Sigmoid colon (tissue), 3 donors: ENCODE results near the gene MYCN.

Source experiments
- POLR2A ChIP-seq, 2 donors: fragments of 450-650 bp; IDR thresholded peaks; one replicate each; pipeline ENCODE4 v1.6.1; 2016; ENCODE audit warnings: antibody characterized with exemption in 2 of 2, mild to moderate bottlenecking in 2 of 2, moderate library complexity in 2 of 2
- TF ChIP-seq, protein P1 (sequence below), 4 experiments: fragments of 450-650 bp in 3 of 4; fragments of 200-600 bp in 1 of 4; IDR thresholded peaks; one replicate each; pipeline ENCODE4 v1.5.1; 2016 to 2019; ENCODE audit warnings: antibody characterized with exemption in 4 of 4, mild to moderate bottlenecking in 3 of 4, moderate library complexity in 2 of 4

DNA sequence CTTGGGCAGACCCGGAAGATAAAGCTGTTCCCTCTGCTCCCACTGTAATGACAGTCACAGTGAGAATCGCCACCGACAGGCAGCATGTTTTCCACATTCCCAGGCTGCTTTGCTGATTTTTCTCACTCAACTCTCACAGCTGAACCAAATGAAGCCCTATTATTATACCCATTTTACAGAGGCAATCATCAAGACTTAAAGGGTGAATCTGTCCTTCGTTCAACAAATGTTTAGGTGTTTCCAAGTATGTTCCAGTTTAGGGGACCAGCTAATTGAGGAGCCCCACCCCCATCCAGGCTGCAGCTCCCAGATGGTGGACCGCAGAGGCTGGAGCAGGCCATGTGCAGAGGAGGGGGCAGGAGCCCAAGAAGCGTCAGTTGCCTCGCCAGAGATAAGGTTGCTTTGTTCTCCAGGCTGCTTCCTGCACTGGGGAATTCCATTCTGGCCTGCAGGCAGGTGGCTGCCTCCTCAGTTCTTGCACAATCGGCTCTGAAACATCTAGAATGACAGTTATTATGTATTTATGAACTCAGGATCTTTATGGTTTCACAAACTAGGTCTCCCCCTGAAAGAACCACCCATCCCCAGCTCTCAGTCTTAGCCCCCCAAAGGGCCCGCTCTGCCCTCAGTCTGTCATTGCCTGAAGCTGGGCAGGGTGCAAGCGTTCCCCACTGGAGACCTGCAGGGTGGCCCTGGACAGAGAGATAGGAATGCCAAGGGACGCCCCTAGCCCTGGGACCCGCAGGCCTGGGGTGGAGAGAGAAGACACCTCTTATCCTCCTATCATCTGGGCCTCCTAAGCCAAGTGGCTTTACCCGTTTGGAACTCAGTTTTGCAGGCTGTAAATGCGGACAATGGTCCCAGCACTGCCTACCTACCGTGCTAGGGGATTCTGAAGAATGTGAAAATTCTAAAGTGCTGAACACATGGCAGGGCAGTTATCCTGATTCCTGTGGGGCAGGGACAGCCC is 49.1 kb upstream of the MYCN start:
- TF ChIP-seq, protein P1, sequence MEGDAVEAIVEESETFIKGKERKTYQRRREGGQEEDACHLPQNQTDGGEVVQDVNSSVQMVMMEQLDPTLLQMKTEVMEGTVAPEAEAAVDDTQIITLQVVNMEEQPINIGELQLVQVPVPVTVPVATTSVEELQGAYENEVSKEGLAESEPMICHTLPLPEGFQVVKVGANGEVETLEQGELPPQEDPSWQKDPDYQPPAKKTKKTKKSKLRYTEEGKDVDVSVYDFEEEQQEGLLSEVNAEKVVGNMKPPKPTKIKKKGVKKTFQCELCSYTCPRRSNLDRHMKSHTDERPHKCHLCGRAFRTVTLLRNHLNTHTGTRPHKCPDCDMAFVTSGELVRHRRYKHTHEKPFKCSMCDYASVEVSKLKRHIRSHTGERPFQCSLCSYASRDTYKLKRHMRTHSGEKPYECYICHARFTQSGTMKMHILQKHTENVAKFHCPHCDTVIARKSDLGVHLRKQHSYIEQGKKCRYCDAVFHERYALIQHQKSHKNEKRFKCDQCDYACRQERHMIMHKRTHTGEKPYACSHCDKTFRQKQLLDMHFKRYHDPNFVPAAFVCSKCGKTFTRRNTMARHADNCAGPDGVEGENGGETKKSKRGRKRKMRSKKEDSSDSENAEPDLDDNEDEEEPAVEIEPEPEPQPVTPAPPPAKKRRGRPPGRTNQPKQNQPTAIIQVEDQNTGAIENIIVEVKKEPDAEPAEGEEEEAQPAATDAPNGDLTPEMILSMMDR (IDR thresholded peaks at IDR 0.05): no peak
- no peak for TF ChIP-seq POLR2A (IDR thresholded peaks at IDR 0.05)
